ENCODE results near the gene MACROD1. TPM values are rescaled to one million over a fixed set of nuclear protein-coding genes. Genes with fewer than 3 reads are reported as not detected.

The MACROD1 gene
- total RNA-seq, 1 experiment from 2014 or later: 36.9 TPM

DNA sequence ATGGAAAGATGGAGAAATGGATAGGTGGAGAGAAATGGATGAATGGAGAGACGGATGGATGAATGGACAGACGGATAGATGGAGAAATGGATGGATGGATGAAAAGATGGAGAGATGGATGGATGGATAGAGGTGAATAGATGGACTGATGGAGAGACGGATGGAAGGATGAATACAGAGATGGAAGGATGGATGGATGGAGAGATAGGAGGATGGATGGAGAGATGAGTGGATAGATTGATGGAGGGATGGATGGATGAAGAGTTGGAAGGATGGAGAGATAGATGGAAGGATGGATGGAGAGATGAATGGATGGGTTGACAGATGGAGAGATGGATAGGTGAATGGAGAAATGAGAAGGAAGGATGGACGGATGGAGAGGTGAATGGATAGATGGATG, 66.5 kb downstream of the MACROD1 start:
- H3K4me1 Mint-ChIP-seq: peaks cover 11% of the 10 kb centered on the region
- no peak for ATAC-seq
- DNase-seq (ENCODE audit: low spot score): no peak
- POLR2A ChIA-PET: no interaction called here
- TF ChIP-seq ZNF532 (CRISPR knock-in tag; IDR thresholded peaks at IDR 0.05; ENCODE audit: borderline replicate concordance): no peak
- TF ChIP-seq SMAD4 (CRISPR knock-in tag; IDR thresholded peaks at IDR 0.05): no peak
- no peak for TF ChIP-seq ARID4B (CRISPR knock-in tag; IDR thresholded peaks at IDR 0.05; ENCODE audit: borderline replicate concordance)
- no peak for TF ChIP-seq TEAD4 (CRISPR knock-in tag; IDR thresholded peaks at IDR 0.05)
- no peaks in the 10 kb centered on the region for H3K9me3 Mint-ChIP-seq
- CTCF ChIA-PET: no interaction called here
- peaks cover 76% of the 10 kb centered on the region for H3K27me3 Mint-ChIP-seq (ENCODE audit: low read depth)
- H3K27ac Mint-ChIP-seq: no peak overlapping the region
- no peak overlapping the region for H3K4me3 Mint-ChIP-seq
- H3K36me3 Mint-ChIP-seq: no peaks in the 10 kb centered on the region

GRCh38 chr11:64098318-64098831, 67.5 kb downstream of the MACROD1 start:
- no peak for TF ChIP-seq E2F4 (CRISPR knock-in tag; IDR thresholded peaks at IDR 0.05; ENCODE audit: borderline replicate concordance, low read depth)
- no peak for TF ChIP-seq ZNF219 (CRISPR knock-in tag; IDR thresholded peaks at IDR 0.05; ENCODE audit: borderline replicate concordance)
- TF ChIP-seq ZNF423 (CRISPR knock-in tag; IDR thresholded peaks at IDR 0.05): no peak
- H3K36me3 Mint-ChIP-seq: no peaks in the 10 kb centered on the region
- POLR2A ChIA-PET: no interaction called here
- ATAC-seq (no peak), DNase-seq (ENCODE audit: low spot score) (no peak)
- peaks cover 82% of the 10 kb centered on the region for H3K27me3 Mint-ChIP-seq (ENCODE audit: low read depth)
- no peaks in the 10 kb centered on the region for H3K9me3 Mint-ChIP-seq
- peaks cover 14% of the 10 kb centered on the region for H3K4me1 Mint-ChIP-seq
- H3K4me3 Mint-ChIP-seq: no peak overlapping the region
- CTCF ChIA-PET: interaction anchor here (1.0 to 1.2 kb wide), 2 partner anchors 29 to 54 kb away, joined by 3 read pairs; no protein-coding TSS in a partner anchor
- H3K27ac Mint-ChIP-seq: peak overlapping the region; percentile 27; the same call in 1 of the 2 replicates

GRCh38 chr11:64097468-64098317, 68.2 kb downstream of the MACROD1 start:
- H3K27me3 Mint-ChIP-seq (ENCODE audit: low read depth): peaks cover 81% of the 10 kb centered on the region
- CTCF ChIA-PET: interaction anchor here (0.7 to 1.3 kb wide), 4 partner anchors 9 to 55 kb away, joined by 3 read pairs; no protein-coding TSS in a partner anchor
- 0 out of 2 replicates have a peak, but pooled peaks have one; percentile 29 for TF ChIP-seq ZNF263 (CRISPR knock-in tag; IDR thresholded peaks at IDR 0.05; ENCODE audit: low read depth)
- no peak for TF ChIP-seq NFYB (CRISPR knock-in tag; conservative IDR thresholded peaks at IDR 0.05; ENCODE audit: low read depth)
- no peak for TF ChIP-seq USF2 (CRISPR knock-in tag; IDR thresholded peaks at IDR 0.05)
- TF ChIP-seq FOXP4 (CRISPR knock-in tag; IDR thresholded peaks at IDR 0.05): no peak
- H3K4me1 Mint-ChIP-seq: peaks cover 21% of the 10 kb centered on the region
- no peak overlapping the region for H3K4me3 Mint-ChIP-seq
- DNase-seq (ENCODE audit: low spot score) (no peak), ATAC-seq (no peak)
- no peaks in the 10 kb centered on the region for H3K36me3 Mint-ChIP-seq
- H3K9me3 Mint-ChIP-seq: no peaks in the 10 kb centered on the region
- POLR2A ChIA-PET: no interaction called here
- 0 out of 2 replicates have a peak overlapping the region, but pooled peaks have one; percentile 27 for H3K27ac Mint-ChIP-seq

All from WTC11 (cell line).